ENCODE measurements around the gene SFXN5. TPM values are rescaled to one million over a fixed set of nuclear protein-coding genes. Genes with fewer than 3 reads are reported as not detected.

The SFXN5 gene
- total RNA-seq, 1 experiment from 2014 or later, result 25.9 TPM

GRCh38 chr2:72963423-72964145, 107.9 kb downstream of the SFXN5 start (continued):
- TF ChIP-seq JAZF1 (CRISPR knock-in tag; IDR thresholded peaks at IDR 0.05), result no peak
- no peak for TF ChIP-seq FOXK1 (CRISPR knock-in tag; IDR thresholded peaks at IDR 0.05)
- no peak for TF ChIP-seq TP53 (CRISPR knock-in tag; IDR thresholded peaks at IDR 0.05)
- no peak for TF ChIP-seq CREB1 (CRISPR knock-in tag; IDR thresholded peaks at IDR 0.05)
- TF ChIP-seq MYBL2 (CRISPR knock-in tag; IDR thresholded peaks at IDR 0.05), result no peak
- no peak for TF ChIP-seq ELF4 (CRISPR knock-in tag; IDR thresholded peaks at IDR 0.05; ENCODE audit: low read depth)
- TF ChIP-seq NFE2L1 (CRISPR knock-in tag; IDR thresholded peaks at IDR 0.05), result peak; percentile 49; the same call in 1 of the 2 replicates
- no peak for TF ChIP-seq KAT7 (CRISPR knock-in tag; IDR thresholded peaks at IDR 0.05; ENCODE audit: borderline replicate concordance)
- 0 out of 2 replicates have a peak, but pooled peaks have one; percentile 33 for TF ChIP-seq TEAD1 (CRISPR knock-in tag; IDR thresholded peaks at IDR 0.05)
- TF ChIP-seq ZNF138 (CRISPR knock-in tag; conservative IDR thresholded peaks at IDR 0.05), result no peak
- TF ChIP-seq USF2 (CRISPR knock-in tag; IDR thresholded peaks at IDR 0.05), result no peak
- TF ChIP-seq ETV6 (CRISPR knock-in tag; IDR thresholded peaks at IDR 0.05), result no peak
- peak; percentile 52 for TF ChIP-seq MAX (CRISPR knock-in tag; IDR thresholded peaks at IDR 0.05)
- TF ChIP-seq E2F1 (CRISPR knock-in tag; IDR thresholded peaks at IDR 0.05), result no peak
- TF ChIP-seq IRF2 (CRISPR knock-in tag; IDR thresholded peaks at IDR 0.05; ENCODE audit: borderline replicate concordance, low read depth), result no peak
- no peak for TF ChIP-seq ATF3 (CRISPR knock-in tag; conservative IDR thresholded peaks at IDR 0.05)
- no peak for TF ChIP-seq ZMAT4 (CRISPR knock-in tag; IDR thresholded peaks at IDR 0.05)
- TF ChIP-seq SP1 (CRISPR knock-in tag; conservative IDR thresholded peaks at IDR 0.05), result peak; percentile 73
- no peak for TF ChIP-seq E2F4 (CRISPR knock-in tag; IDR thresholded peaks at IDR 0.05; ENCODE audit: borderline replicate concordance, low read depth)
- TF ChIP-seq SMAD3 (CRISPR knock-in tag; IDR thresholded peaks at IDR 0.05; ENCODE audit: borderline replicate concordance), result no peak

- POLR2A ChIA-PET, result interaction anchor here (0.5 to 4.0 kb wide), 6 partner anchors 11 to 313 kb away, joined by 3 to 30 read pairs (median 6); partner anchors contain the start of gene EMX1
- Mint-ChIP-seq H3K27me3 (ENCODE audit: low read depth) (peaks cover 7% of the 10 kb centered on the region), H3K36me3 (peaks cover 3% of the 10 kb centered on the region; the same call in 1 of the 2 replicates), H3K4me1 (peaks cover 53% of the 10 kb centered on the region), H3K9me3 (no peaks in the 10 kb centered on the region), H3K4me3 (no peak overlapping the region; the same call in 1 of the 2 replicates), H3K27ac (peak overlapping the region; percentile 98)
- ATAC-seq, result peak; percentile 7
- CTCF ChIA-PET, result interaction anchor here (0.7 to 5.8 kb wide), 17 partner anchors 10 to 1664 kb away, joined by 3 to 80 read pairs (median 5); partner anchors contain the start of genes EMX1, NOTO and SPR
- no peak for DNase-seq (ENCODE audit: low spot score)
- TF ChIP-seq RELA (CRISPR knock-in tag; IDR thresholded peaks at IDR 0.05; ENCODE audit: borderline replicate concordance) (no peak), ZNF671 (CRISPR knock-in tag; IDR thresholded peaks at IDR 0.05) (no peak), NFATC4 (CRISPR knock-in tag; IDR thresholded peaks at IDR 0.05) (no peak), MYBL2 (CRISPR knock-in tag; IDR thresholded peaks at IDR 0.05) (no peak), CDX4 (CRISPR knock-in tag; IDR thresholded peaks at IDR 0.05; ENCODE audit: borderline replicate concordance) (no peak), NR2C2 (CRISPR knock-in tag; IDR thresholded peaks at IDR 0.05) (no peak), NFYB (CRISPR knock-in tag; conservative IDR thresholded peaks at IDR 0.05; ENCODE audit: low read depth) (no peak), ZNF423 (CRISPR knock-in tag; IDR thresholded peaks at IDR 0.05) (no peak), ZBTB43 (CRISPR knock-in tag; IDR thresholded peaks at IDR 0.05) (no peak), FOXK1 (CRISPR knock-in tag; IDR thresholded peaks at IDR 0.05) (no peak), ZNF317 (CRISPR knock-in tag; IDR thresholded peaks at IDR 0.05; ENCODE audit: borderline replicate concordance, low read depth) (no peak), ZNF263 (CRISPR knock-in tag; IDR thresholded peaks at IDR 0.05; ENCODE audit: low read depth) (no peak), IRF1 (CRISPR knock-in tag; IDR thresholded peaks at IDR 0.05) (no peak)
These were observed 108.6 kb downstream of the SFXN5 start for GRCh38 chr2:72962911-72963310.
